T47D (cell line): ENCODE data around the gene C1RL.

Experiments
- DNase-seq, 2 experiments: peaks; one replicate each; pipeline versions ENCODE4 v3.0.0 to v3.0.0-alpha.2; 2011 to 2012; ENCODE audit warnings: low read depth in 1 of 2, low spot score in 1 of 2
- JUND ChIP-seq: IDR thresholded peaks from 2 replicates; pipeline ENCODE4 v1.6.1; 2012; ENCODE audit warnings: low read depth
- in situ Hi-C: cut with HindIII; loops from 2 replicates; pipeline ENCODE4 v1.10.0; 2016; ENCODE audit warnings: low sequenced_read_pairs, low pct_unique_long_range_greater_than_20kb

Gene C1RL

DNA sequence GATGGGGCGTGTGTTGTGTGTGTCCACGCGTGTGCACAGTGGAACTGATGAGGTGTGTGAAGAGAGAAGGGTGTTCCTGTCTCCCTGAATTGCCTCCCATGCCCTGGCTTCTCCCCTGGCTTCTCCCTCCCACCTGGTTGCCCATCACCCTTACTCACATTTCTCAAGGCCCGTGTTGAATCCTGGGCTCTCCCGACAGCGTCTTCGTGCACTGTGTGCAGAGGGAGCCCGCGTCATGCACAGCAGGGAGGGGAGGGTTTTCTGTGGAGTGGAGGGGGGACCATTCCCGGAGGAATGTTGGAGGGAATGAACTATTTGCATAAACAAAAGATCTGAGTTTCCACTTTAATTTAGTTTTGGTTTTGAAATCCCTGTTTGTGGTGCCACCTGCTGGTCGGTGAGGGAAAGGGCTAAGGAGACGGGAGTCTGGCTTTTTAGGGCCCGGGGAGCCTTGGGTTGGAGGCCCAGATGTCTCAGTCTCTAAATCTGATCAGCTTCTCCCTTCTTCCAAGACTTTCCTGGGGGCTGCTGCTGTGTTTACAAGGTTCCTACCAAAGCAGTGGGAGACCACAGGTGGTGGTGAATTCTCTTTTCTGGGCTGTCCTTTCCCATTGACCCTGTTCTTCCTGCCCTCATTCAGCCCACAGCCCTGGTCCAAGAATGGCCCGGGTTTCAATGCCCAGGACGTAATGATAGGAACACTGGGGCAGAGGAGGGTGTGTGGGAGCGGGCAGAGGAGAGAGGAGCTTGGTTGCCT is 16.6 kb downstream of the C1RL start, which contains the start of gene C1R:
Gene C1R (minus strand): TSS at position 217 of the 757 bp plus-strand sequence. CDS start 57 bp downstream, at position 160.
- DNase-seq: peak in 1 of 2 experiments; percentile 41
- in situ Hi-C loops: no loop called here
- TF ChIP-seq JUND: no peak

DNA sequence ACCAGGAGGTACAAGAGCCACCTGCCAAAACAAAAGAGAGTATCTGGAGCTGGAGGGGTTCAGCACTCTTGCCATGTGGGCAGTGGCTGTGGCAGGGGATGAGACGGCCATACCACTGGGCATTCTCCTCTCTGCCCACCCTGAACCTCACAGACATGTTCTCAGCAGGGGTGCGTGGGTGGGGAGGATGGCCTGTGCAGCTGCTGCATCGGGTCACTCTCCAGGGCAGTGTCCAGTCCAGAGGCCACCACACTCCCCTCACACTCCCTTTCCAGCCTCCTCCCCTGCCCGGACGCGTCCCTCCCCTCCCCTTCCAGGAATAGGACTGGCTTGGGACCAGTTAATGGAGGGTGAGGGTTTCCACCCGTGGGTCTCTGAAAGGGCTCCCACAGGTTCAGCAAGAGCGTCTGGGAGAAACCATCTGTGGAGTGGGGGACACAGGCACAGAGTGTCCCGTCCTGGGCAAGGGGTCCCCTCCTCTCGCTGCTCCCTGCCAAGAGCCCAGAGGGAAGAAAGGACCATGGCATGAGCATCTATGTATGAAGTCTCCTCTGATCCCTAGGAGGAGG is 17.3 kb downstream of the C1RL start:
- no peak for DNase-seq
- no peak for TF ChIP-seq JUND
- in situ Hi-C loops: no loop called here

DNA sequence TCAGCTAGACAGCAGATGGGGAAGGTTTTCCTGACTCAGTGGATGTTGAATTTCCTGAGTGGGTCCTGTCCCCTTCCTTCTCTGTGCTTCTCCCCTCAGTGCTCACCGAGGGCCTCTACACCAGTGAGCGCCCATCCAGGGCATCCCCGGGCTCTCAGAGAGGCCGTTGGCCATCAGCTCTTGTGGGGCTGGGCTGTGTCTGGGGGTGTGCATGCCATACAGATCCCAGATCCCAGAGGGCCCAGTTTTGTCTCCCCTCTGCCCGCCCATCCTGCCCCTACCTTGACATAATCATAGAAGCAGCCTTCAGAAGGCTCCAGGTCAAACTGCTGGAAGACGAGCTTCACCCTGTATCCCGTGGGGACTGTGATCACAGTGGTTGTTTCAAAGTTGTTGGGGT is 17.8 kb downstream of the C1RL start:
- in situ Hi-C loops: no loop called here
- no peak for DNase-seq

DNA sequence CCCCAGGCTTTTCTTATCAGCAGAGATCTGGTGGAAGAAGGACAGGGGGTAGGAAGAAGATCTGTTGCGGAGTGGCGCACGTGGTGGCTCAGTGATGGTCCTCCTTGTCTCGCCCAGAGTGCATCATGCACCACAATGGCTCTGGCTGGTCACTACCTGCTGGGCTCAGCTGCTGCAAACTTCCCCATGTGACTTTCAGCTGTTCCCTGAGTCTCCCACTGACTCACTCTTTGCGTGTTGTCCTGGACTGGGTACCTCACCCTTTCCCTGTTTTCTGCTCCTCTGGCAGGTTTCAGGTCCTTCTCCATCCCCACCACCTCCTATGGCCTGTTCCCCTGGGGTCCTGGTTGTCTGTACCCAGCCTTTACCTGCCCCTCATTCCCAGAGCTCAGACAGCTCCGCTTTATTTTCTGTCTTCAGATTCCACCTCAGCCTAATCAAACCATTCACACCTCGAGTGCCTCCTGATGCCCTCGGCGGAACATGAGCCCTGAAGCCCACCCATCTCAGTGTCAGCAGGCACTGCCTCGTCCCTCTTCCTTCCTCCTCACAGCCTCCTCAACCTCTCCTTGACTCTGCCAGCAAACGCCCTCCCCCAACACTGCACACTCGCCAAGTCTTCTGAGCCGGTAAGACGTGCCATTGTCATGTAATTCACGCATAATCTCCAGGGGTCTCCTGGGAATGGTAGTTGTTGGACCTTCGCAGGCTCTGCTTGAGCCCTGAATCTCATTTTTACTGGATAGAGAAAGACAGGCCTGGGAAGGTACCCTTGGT is 18.6 kb downstream of the C1RL start:
- no peak for TF ChIP-seq JUND
- no peak for DNase-seq
- in situ Hi-C loops: no loop called here

More for the DNA sequence above, 17.8 kb downstream of the C1RL start:
- TF ChIP-seq JUND: no peak

DNA sequence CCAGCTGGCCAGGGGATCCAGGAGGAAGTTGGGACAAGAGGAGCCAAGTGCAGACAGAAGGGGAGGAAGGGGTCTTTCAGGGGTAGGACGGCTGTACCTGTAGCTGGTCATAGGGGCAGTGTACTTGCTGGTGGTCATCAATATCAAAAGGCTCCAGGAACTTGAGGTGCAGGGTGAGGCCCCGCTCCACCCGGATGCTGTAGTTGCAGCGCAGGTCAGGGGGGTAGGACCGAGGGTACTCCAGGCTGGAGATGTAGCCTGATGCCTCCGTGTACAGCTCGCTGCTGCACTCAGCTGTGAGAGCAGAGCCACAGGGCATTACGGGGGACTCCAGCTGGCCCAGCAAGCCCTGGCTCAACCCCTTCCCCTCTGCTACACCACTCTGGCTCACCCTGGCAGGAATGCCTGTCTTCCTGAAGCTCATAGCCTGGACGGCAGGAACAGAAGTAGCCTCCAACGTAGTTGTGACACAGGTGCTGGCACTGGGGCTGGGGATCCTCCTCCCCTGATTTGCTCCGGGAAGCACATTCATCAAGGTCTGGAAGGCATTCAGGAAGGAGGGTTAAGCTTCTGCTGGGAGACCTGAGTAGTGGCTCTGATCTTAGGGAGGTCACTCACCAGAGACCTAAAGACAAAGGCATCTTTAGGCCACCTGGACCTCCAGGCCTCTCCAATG is 19.7 kb downstream of the C1RL start:
- in situ Hi-C loops: no loop called here

DNA sequence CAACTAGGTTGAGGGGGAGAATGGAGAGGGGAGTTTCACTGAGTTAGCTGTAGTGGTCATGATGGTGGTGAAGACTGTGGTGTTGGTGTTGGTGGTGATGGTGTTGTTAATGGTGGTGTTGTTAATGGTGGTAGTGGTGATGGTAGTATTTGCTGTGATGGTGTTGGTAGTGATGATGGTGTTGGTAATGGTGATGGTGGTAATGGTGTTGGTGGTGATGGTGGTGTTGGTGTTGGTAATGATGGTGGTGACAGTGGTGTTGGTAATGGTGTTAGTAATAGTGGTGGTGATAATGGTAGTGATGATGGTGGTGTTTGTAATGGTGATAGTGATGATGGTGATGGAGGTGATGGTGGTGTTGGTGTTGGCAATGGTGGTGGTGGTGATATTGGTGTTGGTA is 25.9 kb downstream of the C1RL start:
- TF ChIP-seq JUND: no peak
- DNase-seq: no peak
- in situ Hi-C loops: no loop called here

More for the DNA sequence above, 19.7 kb downstream of the C1RL start:
- DNase-seq: no peak
- no peak for TF ChIP-seq JUND

DNA sequence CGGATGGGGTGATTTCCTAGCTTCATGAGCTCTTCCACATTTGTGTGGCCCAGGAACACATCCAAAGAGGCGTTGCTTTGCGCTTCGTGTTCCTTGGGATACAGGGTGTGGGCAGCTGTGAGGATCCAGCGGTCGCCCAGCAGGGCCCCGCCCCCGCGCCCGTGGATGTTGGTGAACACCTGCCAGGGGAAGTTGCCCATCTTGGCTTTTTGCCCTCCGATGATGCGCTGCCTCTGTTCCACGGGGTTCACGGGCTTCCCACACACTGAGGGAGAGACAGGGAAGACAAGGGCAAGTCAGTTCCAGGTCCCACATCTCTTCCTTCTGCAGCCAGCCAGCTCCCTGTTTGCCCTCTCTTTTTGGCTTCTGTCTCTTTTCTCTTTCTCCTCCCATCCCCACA is 28.0 kb downstream of the C1RL start:
- DNase-seq: no peak
- in situ Hi-C loops: no loop called here
- no peak for TF ChIP-seq JUND

DNA sequence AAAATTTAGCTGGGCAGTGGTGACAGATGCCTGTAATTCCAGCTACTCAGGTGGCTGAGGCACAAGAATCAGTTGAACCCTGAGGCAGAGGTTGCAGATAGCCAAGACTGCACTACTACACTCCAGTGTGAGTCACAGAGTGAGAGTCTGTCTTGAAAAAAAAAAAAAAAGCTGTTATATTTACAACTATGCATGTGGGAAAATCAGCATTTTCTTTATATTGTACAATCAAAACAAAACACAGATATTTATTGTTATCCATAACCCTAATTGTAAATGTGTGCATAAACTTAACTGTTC is 29.2 kb downstream of the C1RL start:
- in situ Hi-C loops: no loop called here
- no peak for DNase-seq
- TF ChIP-seq JUND: no peak

DNA sequence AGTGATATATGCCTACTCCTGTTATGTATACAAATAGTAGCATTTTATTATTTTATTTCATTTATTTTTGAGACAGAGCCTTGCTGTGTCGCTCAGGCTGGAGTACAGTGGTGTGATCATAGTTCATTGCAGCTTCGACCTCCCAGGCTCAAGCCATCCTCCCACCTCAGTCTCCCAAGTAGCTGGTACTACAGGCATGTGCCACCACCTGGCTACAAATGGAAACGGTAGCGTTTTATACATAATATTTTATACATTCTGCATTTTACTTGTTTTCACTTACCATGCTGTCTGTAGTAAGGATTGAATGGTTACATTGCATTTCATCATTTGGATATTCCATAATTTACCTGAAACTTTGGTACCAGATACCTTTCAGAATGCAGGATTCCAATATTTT is 30.9 kb downstream of the C1RL start:
- in situ Hi-C loops: no loop called here
- DNase-seq: no peak

DNA sequence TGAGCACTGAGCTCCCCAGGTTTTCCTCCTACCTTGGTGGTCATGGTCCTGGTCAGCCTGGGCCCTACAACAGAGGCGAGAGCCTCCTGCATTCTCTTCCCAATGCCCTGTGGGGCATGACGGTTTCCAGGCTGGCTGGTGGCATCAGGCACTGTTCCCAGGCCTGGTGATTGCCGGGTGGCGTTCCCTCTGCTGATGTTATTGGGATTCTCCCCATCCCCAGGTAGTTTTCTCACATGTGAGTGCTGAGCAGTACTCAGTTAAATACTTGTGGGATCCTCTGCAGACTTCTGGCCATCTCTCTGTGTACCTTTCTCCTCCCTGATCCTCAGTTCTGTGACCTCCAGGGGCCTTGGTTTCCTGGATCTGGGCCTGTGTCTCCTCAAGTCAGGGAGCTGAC is 32.5 kb downstream of the C1RL start:
- in situ Hi-C loops: no loop called here
- no peak for DNase-seq
- no peak for TF ChIP-seq JUND

More for the DNA sequence above, 30.9 kb downstream of the C1RL start:
- no peak for TF ChIP-seq JUND

DNA sequence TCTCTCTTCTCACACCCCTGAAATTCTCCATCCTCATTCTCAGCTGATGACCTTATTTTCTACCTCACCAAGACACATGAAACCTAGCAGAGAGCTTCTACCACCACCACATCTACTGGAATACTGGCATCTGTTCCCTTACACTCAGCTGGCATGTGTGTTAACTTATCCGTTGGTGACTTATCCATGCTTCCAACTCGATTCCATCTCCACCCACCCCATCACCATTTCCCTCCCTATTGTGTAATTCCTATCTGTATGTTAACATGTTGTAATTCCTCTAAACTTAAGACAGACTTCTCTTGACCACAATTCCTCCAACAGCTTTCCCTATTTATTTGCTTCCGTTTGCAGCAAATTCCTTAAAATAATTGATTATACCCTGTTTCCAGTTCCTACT is 33.1 kb downstream of the C1RL start:
- DNase-seq: no peak
- in situ Hi-C loops: no loop called here
- no peak for TF ChIP-seq JUND

DNA sequence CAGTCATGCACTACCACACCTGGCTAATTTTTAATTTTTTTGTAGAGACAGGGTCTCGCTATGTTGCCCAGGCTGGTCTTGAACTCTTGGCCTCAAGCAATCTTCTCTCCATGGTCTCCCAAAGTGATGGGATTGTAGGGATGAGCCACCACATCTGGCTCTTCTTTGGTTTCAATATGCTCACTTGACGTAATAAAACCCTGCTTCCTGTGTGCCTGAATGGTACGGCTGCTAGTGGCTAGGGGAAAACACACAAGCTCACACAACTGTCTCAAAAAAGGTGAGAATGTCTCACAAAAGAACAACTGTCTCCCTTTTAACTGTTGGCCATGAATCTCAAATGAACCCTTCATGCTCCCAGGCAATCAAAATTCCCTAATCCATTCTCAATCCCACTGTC is 33.5 kb downstream of the C1RL start:
- in situ Hi-C loops: no loop called here
- no peak for TF ChIP-seq JUND
- no peak for DNase-seq

DNA sequence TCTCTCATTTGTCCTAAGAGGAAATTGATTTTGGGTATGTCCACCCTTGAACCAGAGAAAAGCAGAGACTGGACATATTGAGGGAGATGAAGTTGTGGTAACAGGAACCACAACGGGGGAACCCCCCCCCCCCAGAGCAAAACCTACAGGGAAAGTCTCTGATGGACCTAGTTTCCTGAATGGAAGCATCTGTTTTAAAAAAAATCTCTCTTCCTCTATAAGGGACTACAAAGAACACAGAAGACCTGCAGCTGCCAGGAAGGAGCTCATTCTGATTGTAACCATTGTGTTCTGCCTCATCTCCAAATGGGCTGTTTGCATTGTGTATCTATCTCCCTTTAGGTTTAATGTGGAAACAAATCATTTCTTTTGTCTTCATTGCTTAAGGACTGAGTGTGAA is 35.1 kb downstream of the C1RL start:
- TF ChIP-seq JUND: no peak
- in situ Hi-C loops: no loop called here
- DNase-seq: no peak
